Astrocyte of the spinal cord (primary cell): Measurements from ENCODE around the gene MICOS13.
"Not testable (repeated sequence)": the region's sequence is repeated elsewhere in the genome, so short reads cannot be mapped to it uniquely, and the experiment has no call there.

Source experiments
- DNase-seq: peaks from one replicate; pipeline ENCODE4 v3.0.0; 2011; ENCODE audit warnings: low read depth, low spot score
- H3K4me3 ChIP-seq: 2 replicates; pipeline ENCODE4 v1.5.1; 2011; ENCODE audit warnings: low read depth, mild to moderate bottlenecking, low read length, moderate library complexity
- in situ Hi-C: cut with HindIII; loops from 2 replicates; pipeline ENCODE4 v1.10.0; 2017; ENCODE audit warnings: low sequenced_read_pairs
- TF ChIP-seq, protein P1 (sequence below): IDR thresholded peaks from 2 replicates; pipeline ENCODE4 v1.5.1; 2012; ENCODE audit warnings: low read depth, mild to moderate bottlenecking, low read length, inconsistent platforms

MICOS13 gene

DNA sequence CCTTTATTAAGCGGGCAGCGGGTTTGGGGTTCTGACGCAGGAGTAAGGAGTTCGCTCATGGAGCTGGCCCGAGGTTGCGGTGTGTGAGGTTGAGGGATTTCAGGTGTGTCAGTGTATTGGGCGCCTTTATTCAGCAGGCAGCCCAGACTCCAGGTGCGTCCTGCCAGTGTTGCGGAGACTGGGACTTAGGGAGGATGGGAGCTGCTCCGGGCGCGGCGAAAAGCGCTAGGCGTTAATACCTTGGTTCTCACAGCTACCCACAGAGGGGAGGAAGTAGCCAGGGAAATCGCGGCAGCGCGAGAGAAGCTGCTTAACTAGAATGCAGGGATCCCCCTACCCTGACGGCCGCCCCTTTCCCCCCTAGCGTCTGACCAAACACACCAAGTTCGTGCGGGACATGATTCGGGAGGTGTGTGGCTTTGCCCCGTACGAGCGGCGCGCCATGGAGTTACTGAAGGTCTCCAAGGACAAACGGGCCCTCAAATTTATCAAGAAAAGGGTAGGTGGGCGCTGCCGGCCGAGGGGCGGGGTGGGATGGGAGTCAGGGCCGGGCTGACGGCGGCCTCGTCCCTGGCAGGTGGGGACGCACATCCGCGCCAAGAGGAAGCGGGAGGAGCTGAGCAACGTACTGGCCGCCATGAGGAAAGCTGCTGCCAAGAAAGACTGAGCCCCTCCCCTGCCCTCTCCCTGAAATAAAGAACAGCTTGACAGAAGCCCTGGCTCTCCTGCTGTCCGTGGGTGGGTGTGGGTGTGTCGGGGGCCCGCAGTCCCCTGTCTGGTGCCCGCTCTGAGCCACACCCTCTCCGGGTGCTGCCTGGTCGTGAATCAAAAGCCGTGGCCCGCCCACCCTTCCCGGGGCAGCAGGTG lies 10.9 kb upstream of the MICOS13 start:
- TF ChIP-seq, protein P1, sequence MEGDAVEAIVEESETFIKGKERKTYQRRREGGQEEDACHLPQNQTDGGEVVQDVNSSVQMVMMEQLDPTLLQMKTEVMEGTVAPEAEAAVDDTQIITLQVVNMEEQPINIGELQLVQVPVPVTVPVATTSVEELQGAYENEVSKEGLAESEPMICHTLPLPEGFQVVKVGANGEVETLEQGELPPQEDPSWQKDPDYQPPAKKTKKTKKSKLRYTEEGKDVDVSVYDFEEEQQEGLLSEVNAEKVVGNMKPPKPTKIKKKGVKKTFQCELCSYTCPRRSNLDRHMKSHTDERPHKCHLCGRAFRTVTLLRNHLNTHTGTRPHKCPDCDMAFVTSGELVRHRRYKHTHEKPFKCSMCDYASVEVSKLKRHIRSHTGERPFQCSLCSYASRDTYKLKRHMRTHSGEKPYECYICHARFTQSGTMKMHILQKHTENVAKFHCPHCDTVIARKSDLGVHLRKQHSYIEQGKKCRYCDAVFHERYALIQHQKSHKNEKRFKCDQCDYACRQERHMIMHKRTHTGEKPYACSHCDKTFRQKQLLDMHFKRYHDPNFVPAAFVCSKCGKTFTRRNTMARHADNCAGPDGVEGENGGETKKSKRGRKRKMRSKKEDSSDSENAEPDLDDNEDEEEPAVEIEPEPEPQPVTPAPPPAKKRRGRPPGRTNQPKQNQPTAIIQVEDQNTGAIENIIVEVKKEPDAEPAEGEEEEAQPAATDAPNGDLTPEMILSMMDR, result no peak
- DNase-seq, result peak; percentile 41
- in situ Hi-C loops, result no loop called here
- H3K4me3 ChIP-seq, result peak overlapping the region; percentile 99

DNA sequence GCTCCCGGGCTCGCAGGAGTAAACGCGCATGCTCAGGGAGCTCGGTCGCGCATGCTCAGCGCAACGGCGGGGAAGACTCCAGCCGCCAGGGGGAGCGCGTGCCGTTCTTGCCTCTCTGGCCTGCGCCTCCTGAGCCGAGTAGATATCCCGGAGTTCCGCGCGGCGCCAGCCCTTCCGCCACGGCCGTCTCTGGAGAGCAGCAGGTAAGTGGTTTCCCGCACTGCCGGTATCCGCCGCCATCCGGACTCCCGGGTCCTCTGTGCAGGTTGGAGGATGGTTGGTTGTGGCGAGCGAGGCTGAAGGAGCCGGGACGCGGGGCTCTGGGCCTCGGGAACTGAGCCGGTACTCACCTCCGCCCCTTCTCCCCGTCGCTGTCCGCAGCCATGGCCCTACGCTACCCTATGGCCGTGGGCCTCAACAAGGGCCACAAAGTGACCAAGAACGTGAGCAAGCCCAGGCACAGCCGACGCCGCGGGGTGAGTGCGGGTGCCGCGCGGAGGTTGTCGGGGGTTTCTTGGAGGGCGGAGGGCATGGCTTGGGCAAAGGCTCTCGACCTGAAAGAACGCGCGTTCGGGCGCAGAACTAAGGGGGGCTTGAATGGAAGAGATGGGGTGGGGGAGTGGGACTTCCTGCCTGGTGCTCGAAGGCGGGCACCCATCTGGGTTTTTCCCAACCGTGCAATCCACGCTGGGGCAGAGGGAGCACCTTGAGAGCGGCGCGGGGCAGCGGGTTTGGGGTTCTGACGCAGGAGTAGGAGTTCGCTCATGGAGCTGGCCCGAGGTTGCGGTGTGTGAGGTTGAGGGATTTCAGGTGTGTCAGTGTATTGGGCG lies 10.0 kb upstream of the MICOS13 start, which contains the start of gene RPL36:
Gene RPL36 (plus strand): TSS at position 171 of the 830 bp plus-strand sequence. CDS start 213 bp downstream, at position 384.
- H3K4me3 ChIP-seq, result peak within 1 kb of the TSS; percentile 99
- peak; percentile 97 for DNase-seq
- TF ChIP-seq, protein P1, result peak; percentile 99
- in situ Hi-C loops, result no loop called here

DNA sequence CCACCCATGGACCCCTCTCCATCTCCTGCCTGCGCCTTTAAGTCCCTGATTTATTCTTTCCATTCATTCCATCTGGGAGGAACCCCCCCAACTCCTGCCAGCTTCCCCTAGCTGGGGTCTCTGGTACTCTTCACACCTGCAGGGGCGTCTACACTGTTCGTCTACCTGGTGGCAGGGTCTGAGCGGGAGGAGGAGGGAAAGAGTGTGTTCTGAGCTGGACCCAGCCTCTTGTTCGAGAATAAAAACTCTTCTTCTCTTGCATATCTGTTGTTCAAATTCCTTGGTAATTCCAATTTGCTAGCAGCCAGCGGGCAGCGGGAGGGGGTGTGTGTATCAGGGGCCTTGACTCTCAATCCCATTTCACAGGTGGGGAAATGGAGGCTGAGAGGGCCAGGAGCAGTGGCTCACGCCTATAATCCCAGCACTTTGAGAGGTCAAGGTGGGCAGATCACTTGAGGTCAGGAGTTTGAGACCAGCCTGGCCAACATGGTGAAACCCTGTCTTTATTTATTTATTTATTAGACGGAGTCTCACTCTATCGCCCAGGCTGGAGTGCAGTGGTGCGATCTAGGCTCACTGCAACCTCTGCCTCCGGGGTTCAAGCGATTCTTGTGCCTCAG lies 8.1 kb upstream of the MICOS13 start:
- in situ Hi-C loops, result not testable (repeated sequence)

DNA sequence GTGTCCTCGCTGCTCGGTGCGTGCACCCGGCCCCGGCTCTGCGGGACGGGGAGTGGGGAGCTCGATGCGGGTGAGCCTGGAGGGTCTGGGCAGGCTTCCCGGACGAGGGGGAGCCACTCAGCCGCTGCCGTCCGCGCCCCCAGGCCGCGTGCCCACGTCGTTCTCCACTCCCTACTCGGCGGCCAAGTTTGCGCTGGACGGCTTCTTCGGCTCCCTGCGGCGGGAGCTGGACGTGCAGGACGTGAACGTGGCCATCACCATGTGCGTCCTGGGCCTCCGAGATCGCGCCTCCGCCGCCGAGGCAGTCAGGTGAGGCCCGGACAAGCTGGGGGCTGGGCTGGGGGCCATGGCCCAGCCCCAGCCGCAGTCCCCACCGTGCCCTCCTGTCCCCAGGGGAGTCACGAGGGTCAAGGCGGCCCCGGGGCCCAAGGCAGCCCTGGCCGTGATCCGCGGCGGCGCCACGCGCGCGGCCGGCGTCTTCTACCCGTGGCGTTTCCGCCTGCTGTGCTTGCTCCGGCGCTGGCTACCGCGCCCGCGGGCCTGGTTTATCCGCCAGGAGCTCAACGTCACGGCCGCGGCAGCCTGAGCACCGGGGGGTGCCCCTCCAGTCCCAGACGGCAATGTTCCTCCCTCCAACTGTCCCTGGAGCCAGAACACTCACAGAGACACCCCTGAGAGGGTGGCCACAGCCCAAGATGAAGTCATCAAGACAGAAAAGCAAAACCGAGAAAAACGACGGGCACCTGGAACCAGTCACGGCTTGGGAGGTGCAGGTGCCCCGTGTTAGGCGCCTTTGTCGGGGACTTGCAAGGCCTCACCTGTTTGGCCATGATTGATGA lies 7.3 kb upstream of the MICOS13 start:
- DNase-seq, result no peak
- in situ Hi-C loops, result no loop called here
- TF ChIP-seq, protein P1, result no peak
- H3K4me3 ChIP-seq, result peak overlapping the region; percentile 41

More for the DNA sequence above, 8.1 kb upstream of the MICOS13 start:
- not testable (repeated sequence) for H3K4me3 ChIP-seq, DNase-seq

DNA sequence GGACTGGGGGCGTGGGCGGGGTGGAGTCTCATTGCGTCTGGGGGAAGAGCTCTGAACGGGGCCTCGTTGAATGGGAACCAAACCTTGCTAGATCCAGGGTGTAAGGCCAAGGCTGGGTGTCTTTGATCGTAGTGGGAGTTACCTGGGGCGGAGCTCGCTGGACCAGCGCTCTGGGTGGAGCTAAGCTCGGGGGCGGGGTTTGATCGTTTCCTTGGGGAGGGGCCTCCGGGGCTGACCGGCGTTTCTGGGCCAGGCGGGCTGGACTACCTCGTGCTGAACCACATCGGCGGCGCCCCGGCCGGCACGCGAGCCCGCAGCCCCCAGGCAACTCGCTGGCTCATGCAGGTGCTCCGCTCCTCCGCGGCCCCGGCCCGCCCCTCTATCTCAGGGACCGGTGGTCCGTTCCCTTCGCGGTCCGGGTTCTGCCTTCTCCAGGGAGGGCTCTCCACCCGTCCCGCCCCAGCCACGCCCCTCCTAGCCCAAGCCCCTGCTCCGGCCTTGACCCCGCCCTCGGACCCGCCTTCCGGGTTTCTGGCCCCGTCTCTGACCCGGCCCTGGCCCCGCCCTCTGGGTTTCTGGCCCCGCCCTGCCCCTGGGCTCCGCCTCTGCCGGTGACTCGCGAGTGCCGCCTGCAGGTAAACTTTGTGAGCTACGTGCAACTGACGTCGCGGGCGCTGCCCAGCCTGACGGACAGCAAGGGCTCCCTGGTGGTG lies 6.5 kb upstream of the MICOS13 start:
- TF ChIP-seq, protein P1, result peak; percentile 85
- peak overlapping the region; percentile 41 for H3K4me3 ChIP-seq
- DNase-seq, result peak; percentile 91
- in situ Hi-C loops, result no loop called here

DNA sequence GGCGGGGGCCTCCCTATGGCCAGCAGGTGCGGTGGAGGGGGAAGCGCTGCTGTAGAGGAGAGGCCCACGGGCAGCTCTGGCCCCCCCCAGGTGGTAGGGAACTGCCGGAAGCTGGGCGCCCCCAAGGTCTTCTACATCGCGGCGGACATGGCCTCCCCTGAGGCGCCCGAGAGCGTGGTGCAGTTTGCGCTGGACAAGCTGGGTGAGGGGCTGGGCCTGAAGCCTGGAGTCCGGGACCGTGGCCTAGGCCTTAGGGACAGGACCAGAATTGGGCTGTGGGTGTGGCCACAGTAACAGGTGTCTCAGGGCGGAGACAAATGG lies 6.0 kb upstream of the MICOS13 start:
- peak overlapping the region; percentile 41 for H3K4me3 ChIP-seq
- TF ChIP-seq, protein P1, result no peak
- in situ Hi-C loops, result no loop called here
- no peak for DNase-seq
